Measurements from ENCODE around the gene ZNF319.

Gene ZNF319

DNA sequence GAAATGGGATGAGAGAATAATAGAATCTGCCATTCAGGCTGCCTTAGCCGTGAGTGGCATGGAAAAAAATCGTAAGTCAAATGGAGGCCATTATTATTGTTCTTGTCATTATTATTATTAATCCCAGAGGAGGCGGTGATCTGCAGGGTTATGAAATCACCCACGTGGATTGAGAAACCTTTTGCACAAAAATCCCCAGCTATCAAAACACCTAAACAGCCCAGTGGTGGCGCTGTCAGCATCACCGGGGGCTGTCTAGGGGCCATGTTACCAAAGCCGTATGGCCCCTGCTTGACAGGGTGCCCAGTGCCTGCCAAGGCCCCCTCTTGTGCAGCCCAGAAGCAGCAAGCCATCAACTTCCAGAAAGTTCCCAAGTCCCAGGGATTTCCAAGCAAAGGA lies 54.7 kb downstream of the ZNF319 start:
- intact Hi-C loops (cut with DNase I), result no loop called here
- peak in 1 of 10 donors; percentile 62 for DNase-seq

DNA sequence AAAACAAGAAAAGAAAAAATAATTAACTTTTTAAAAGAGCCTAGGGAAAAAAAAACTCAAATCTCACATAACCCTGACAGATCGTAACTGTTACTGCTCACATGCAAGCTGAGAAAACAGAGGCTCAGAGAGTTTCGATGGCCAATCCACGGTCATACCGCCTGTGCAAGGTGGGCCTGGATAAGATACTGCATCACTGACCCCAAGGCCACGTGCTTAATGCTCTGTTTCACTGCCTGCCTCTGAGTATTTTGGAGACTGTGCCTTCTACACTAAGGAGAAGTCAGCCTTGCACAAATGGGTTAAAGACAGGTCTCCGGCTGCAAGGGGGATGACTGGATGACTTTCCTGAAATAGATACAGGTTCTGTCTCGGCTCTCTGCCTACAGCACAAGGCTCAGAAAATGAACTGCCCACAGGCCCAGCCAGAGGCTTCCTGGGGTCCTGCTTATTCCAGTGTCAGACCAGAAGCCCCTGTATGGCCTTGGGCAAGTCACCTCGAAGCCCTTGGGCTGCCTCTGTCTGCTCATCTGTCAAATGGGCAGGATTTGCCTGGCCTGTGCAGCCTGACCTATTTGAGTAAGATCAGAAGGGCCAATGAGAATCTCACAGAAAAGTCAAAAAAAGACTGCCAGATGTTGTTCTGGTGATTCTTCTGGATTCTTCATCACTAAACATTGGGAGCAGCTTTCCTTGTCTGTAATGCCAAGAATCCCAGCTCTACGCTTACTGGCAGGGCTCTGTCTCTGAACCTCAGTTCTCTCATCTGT lies 55.3 kb downstream of the ZNF319 start:
- peak in 2 of 10 donors; percentile 27 to 31 for DNase-seq

More for the DNA sequence above, 55.3 kb downstream of the ZNF319 start:
- intact Hi-C loops (cut with DNase I), result no loop called here

Measured in posterior cingulate gyrus (tissue), 11 donors.